GM18505 (cell line): ENCODE measurements around the gene PLXNA4.

Experiments used
- ATAC-seq: cut with Tn5 transposase; IDR thresholded peaks from one replicate; pipeline ENCODE4 v1.9.1; 2021; ENCODE audit not compliant: unreplicated experiment
- POLR2A ChIP-seq: IDR thresholded peaks from 4 replicates; pipeline ENCODE4 v1.6.1; 2011; ENCODE audit warnings: borderline replicate concordance; ENCODE audit not compliant: insufficient read depth, insufficient read length; ENCODE audit errors: extremely low read depth

PLXNA4 gene

GRCh38 chr7:132298790-132299189, 277.5 kb downstream of the PLXNA4 start:
- no peak for ATAC-seq
- TF ChIP-seq POLR2A = no peak

DNA sequence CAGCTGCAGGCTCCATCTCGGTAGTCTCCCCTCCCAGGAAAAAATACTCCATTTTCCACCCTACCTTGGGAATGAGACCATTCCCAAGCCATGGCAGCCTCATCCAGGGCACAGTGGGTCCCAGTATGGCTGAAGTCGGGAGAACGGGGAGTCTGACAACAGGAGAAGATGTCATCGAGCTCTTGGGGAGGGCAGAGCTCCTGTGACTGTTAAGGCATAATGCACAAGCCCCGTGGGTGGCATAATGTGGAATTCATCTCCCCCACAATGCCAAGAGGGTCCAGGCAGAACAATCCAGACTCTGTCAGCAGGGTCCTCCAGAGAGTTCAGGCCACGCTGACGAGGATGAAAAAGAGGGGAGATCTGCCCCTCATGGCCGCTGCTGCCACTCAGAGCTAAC, 279.4 kb downstream of the PLXNA4 start:
- ATAC-seq = no peak
- no peak for TF ChIP-seq POLR2A

DNA sequence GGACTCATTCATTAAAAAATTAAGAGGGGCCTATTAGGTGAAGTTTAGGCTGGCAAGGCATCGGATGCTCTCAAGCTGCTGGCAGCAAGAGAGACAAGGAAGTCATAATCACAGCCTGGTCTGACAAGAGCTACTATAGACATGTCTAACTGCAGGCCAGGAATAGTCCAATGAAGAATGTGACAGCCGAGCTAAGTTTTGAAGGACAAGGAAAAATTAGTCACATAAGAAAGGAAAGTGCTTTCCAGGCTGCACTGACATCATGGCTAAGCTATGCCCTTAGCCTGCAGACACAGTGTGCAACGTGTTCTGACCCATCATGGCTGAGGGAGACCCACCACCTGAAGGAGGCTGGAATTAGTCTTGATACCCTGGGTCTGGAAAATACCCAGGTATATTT, 281.1 kb downstream of the PLXNA4 start:
- no peak for ATAC-seq
- TF ChIP-seq POLR2A = no peak

GRCh38 chr7:132292803-132293202, 283.5 kb downstream of the PLXNA4 start:
- ATAC-seq = no peak
- no peak for TF ChIP-seq POLR2A

GRCh38 chr7:132291481-132291880, 284.8 kb downstream of the PLXNA4 start:
- no peak for TF ChIP-seq POLR2A
- ATAC-seq = no peak

DNA sequence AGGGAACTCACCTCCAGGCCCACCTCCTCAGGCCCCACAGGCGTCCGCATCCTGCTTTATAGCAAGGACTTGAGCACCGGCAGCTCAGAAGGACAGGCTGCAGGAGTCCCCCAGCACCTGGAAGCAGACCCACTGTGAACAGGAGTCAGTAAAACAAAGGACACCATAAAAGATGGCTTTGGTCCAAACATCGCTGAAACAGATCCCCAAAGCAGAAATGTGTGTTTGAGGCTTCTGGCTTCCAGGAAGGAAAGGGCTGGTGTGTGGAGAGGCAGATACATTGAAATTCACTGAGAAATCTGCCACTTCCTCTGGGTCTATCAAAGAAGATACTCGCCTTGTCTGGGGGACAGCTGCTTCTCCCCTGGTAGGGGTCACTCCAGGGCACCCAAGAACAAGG, 286.2 kb downstream of the PLXNA4 start:
- no peak for TF ChIP-seq POLR2A
- ATAC-seq = no peak

DNA sequence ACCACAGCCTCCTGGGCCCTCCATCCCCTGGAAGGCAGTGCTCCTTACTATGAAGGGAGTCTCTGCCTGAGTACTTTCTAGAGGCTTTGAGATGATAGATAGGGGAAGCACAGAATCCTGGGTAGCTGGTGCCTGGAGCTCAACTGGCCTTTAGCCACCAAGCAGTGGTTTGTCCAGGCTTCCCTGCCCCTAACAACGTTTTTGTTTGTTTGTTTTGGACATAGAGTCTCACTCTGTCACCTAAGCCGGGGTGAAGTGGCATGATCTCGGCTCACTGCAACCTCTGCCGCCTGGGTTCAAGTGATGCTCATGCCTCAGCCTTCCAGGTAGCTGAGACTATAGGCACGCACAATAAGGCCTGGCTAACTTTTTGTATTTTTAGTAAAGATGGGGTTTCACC, 289.4 kb downstream of the PLXNA4 start:
- no peak for TF ChIP-seq POLR2A
- ATAC-seq = no peak

GRCh38 chr7:132280335-132280734, 295.9 kb downstream of the PLXNA4 start:
- no peak for TF ChIP-seq POLR2A
- ATAC-seq = no peak

DNA sequence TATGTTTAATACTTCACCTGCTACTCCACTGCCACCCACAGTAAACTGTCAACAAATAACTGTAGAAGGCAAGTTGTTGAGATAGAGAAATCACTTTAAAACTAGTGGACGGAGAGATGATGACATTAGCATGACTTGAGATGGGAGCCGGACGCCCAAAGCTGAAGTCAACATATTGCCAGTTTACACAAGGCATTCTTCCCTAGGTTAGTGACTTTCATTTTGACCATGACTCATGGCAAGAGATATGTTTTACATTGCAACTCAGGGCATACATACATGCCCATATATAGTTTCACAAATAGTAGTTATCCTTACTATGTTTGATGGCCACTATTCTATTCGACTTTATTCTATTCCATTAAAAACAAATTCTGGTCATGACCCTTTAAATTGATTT, 296.6 kb downstream of the PLXNA4 start:
- no peak for ATAC-seq
- TF ChIP-seq POLR2A = no peak

DNA sequence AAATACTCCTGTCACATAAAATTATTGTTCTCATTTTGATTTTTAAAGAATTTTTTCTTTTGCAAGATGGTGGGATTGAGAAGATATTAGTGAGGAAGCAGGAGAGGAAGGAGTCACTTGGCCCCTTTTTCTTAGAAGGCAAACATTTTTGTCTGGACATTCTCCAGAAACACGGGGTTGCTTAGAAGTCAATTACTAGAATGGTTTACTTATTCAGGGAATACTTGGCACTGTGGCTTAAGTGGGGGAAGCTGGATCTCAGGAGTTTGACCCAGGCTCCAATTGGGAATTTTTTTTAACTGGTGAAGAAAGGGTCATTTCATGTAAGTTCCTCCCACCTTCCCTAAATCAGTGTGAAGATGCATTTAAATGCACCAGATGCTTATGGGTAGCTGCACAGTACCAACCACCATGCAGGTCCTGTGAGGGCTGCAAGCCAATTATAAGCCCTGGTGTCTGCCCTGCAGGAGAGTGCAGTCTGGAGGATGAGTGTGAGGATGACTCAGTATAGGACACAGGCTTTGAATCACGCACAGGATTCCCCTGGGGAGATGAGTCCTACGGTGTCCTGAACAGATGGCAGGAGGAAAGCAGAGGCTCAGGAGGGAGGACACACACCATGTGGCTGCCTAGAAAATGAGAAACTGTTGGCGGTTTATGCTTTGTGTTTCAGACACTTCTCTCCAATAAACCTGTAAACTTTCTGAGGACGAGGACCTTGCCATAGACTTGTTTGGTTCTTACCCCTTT, 299.1 kb downstream of the PLXNA4 start:
- TF ChIP-seq POLR2A = no peak
- ATAC-seq = no peak

GRCh38 chr7:132276234-132276630, 300.0 kb downstream of the PLXNA4 start:
- no peak for ATAC-seq
- TF ChIP-seq POLR2A = no peak

GRCh38 chr7:132275416-132276233, 300.6 kb downstream of the PLXNA4 start:
- ATAC-seq = no peak
- no peak for TF ChIP-seq POLR2A

DNA sequence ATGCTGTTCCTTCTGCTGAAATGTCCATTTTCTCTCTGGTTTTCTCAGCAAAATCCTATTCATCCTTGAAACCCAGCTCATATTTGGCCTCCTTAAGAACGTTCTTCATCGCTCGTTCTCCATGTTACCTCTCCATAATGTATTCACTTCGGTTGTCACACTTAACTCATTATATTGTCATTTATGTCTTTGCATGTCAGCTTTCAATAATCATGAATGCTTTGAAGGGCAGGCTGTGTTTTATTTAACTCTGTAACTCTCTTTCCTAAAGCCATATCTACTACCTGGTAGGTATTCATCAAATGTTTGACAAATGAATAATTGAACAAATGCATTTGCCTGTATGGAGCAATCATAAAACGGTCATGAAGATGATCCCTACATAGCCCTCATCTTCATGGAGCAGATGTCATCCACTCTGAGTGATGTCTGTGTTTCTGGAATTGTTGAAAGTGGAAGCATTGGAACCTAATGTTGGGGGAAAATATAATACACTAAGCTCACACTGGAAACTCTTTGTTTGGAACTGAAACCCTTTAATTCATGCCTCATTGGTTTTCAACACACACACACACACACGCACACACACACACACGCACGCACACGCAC, 303.4 kb downstream of the PLXNA4 start:
- no peak for TF ChIP-seq POLR2A
- no peak for ATAC-seq

DNA sequence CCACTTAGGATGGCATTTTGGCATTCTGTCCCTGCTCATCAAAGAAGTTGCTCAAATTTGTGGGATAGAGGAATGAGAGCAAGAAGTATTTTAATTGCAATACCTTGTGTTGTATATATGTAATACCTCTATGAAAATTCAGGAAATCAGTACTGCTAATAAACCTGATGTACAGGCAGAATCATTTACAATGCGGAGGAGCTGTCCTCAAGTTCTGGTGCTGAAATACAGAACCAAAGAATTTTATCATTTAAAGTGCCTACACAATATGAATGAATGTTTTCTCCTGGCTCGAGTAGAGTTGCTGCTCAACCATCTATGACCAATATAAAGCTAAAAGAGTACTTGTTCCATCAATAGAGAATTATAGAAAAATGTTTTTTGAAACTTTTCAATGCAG, 305.8 kb downstream of the PLXNA4 start:
- ATAC-seq = no peak
- no peak for TF ChIP-seq POLR2A

GRCh38 chr7:132269718-132270117, 306.6 kb downstream of the PLXNA4 start:
- TF ChIP-seq POLR2A = no peak
- no peak for ATAC-seq

GRCh38 chr7:132263151-132263550, 313.1 kb downstream of the PLXNA4 start:
- no peak for TF ChIP-seq POLR2A
- no peak for ATAC-seq
